Measurements from ENCODE around the gene FAM25G. TPM values are rescaled to one million over a fixed set of nuclear protein-coding genes. Genes with fewer than 3 reads are reported as not detected.

Gene FAM25G
- total RNA-seq, 1 donor from 2014 or later = not detected

GRCh38 chr10:47443145-47443544, 48.4 kb downstream of the FAM25G start:
- peaks cover 11% of the 10 kb centered on the region for H3K27me3 Mint-ChIP-seq (ENCODE audit: unreplicated experiment)
- H3K4me3 Mint-ChIP-seq (ENCODE audit: unreplicated experiment) = no peak overlapping the region
- no peak overlapping the region for H3K27ac Mint-ChIP-seq (ENCODE audit: unreplicated experiment)
- DNase-seq (ENCODE audit: extremely low spot score, unreplicated experiment) = peak; percentile 63
- no peaks in the 10 kb centered on the region for H3K4me1 Mint-ChIP-seq (ENCODE audit: unreplicated experiment)
- H3K36me3 Mint-ChIP-seq (ENCODE audit: unreplicated experiment) = peaks cover 2% of the 10 kb centered on the region
- TF ChIP-seq CTCF (IDR thresholded peaks at IDR 0.05) = no peak
- peaks cover 12% of the 10 kb centered on the region for H3K9me3 Mint-ChIP-seq (ENCODE audit: unreplicated experiment)

GRCh38 chr10:47442351-47442750, 49.1 kb downstream of the FAM25G start:
- DNase-seq (ENCODE audit: extremely low spot score, unreplicated experiment) = no peak
- no peak overlapping the region for H3K4me3 Mint-ChIP-seq (ENCODE audit: unreplicated experiment)
- no peak overlapping the region for H3K27ac Mint-ChIP-seq (ENCODE audit: unreplicated experiment)
- no peak for TF ChIP-seq CTCF (IDR thresholded peaks at IDR 0.05)
- H3K4me1 Mint-ChIP-seq (ENCODE audit: unreplicated experiment) = no peaks in the 10 kb centered on the region
- H3K27me3 Mint-ChIP-seq (ENCODE audit: unreplicated experiment) = peaks cover 13% of the 10 kb centered on the region
- peaks cover 2% of the 10 kb centered on the region for H3K36me3 Mint-ChIP-seq (ENCODE audit: unreplicated experiment)
- peaks cover 12% of the 10 kb centered on the region for H3K9me3 Mint-ChIP-seq (ENCODE audit: unreplicated experiment)

- no peak for DNase-seq (ENCODE audit: extremely low spot score, unreplicated experiment)
- no peak for TF ChIP-seq CTCF (IDR thresholded peaks at IDR 0.05)
- no peak overlapping the region for H3K27ac Mint-ChIP-seq (ENCODE audit: unreplicated experiment)
- H3K27me3 Mint-ChIP-seq (ENCODE audit: unreplicated experiment) = peaks cover 14% of the 10 kb centered on the region
- no peaks in the 10 kb centered on the region for H3K4me1 Mint-ChIP-seq (ENCODE audit: unreplicated experiment)
- H3K9me3 Mint-ChIP-seq (ENCODE audit: unreplicated experiment) = peaks cover 12% of the 10 kb centered on the region
- peaks cover 2% of the 10 kb centered on the region for H3K36me3 Mint-ChIP-seq (ENCODE audit: unreplicated experiment)
- H3K4me3 Mint-ChIP-seq (ENCODE audit: unreplicated experiment) = no peak overlapping the region
These were observed 49.6 kb downstream of the FAM25G start for GRCh38 chr10:47441938-47442337.

GRCh38 chr10:47440207-47440606, 51.3 kb downstream of the FAM25G start:
- peaks cover 8% of the 10 kb centered on the region for H3K9me3 Mint-ChIP-seq (ENCODE audit: unreplicated experiment)
- DNase-seq (ENCODE audit: extremely low spot score, unreplicated experiment) = no peak
- peaks cover 5% of the 10 kb centered on the region for H3K36me3 Mint-ChIP-seq (ENCODE audit: unreplicated experiment)
- H3K4me3 Mint-ChIP-seq (ENCODE audit: unreplicated experiment) = no peak overlapping the region
- no peak overlapping the region for H3K27ac Mint-ChIP-seq (ENCODE audit: unreplicated experiment)
- no peak for TF ChIP-seq CTCF (IDR thresholded peaks at IDR 0.05)
- peaks cover 30% of the 10 kb centered on the region for H3K27me3 Mint-ChIP-seq (ENCODE audit: unreplicated experiment)
- H3K4me1 Mint-ChIP-seq (ENCODE audit: unreplicated experiment) = no peaks in the 10 kb centered on the region

- Mint-ChIP-seq H3K36me3 (ENCODE audit: unreplicated experiment) (peaks cover 5% of the 10 kb centered on the region), H3K27ac (ENCODE audit: unreplicated experiment) (no peak overlapping the region), H3K9me3 (ENCODE audit: unreplicated experiment) (peaks cover 12% of the 10 kb centered on the region), H3K4me3 (ENCODE audit: unreplicated experiment) (no peak overlapping the region), H3K4me1 (ENCODE audit: unreplicated experiment) (no peaks in the 10 kb centered on the region), H3K27me3 (ENCODE audit: unreplicated experiment) (peaks cover 33% of the 10 kb centered on the region)
- peak; percentile 46 for DNase-seq (ENCODE audit: extremely low spot score, unreplicated experiment)
- TF ChIP-seq CTCF (IDR thresholded peaks at IDR 0.05) = peak; percentile 63
These were observed 52.5 kb downstream of the FAM25G start for GRCh38 chr10:47438857-47439474.

Other genes starting within 250 kb of the FAM25G start
- not detected in 2 replicates for gene GDF10, start 191.5 kb downstream of the FAM25G start, total RNA-seq
- not detected in 2 replicates for gene GDF2, start 169.2 kb downstream of the FAM25G start, total RNA-seq
- gene RBP3, start 143.3 kb downstream of the FAM25G start, total RNA-seq = not detected in 2 replicates
- gene ZNF488, start 107.4 kb downstream of the FAM25G start, total RNA-seq = 0.35 and 0.55 TPM in 2 replicates
- gene ANXA8, start 7.6 kb downstream of the FAM25G start, total RNA-seq = not detected in 2 replicates
- 12.9 and 13.1 TPM in 2 replicates for gene AGAP9, start 31.9 kb upstream of the FAM25G start, total RNA-seq